K562 (cell line): ENCODE measurements around the gene COQ10B. TPM values are rescaled to one million over a fixed set of nuclear protein-coding genes. Genes with fewer than 3 reads are reported as not detected.
A peak's percentile ranks its signal among the peaks of the same experiment; 100 is the strongest.

Source experiments
- AFF1 ChIP-seq, 2 experiments: fragments of 450-650 bp; IDR thresholded peaks; 2 replicates each; pipeline ENCODE4 v1.6.1; 2018; ENCODE audit warnings: mild to moderate bottlenecking in 2 of 2, low read depth in 1 of 2; ENCODE audit not compliant: partially characterized antibody in 2 of 2
- CBFA2T2 ChIP-seq: fragments of 450-650 bp; conservative IDR thresholded peaks from 2 replicates; pipeline ENCODE4 v1.6.1; 2017; ENCODE audit warnings: mild to moderate bottlenecking
- DMBX1 ChIP-seq: fragments of 250-450 bp; sonication (Bioruptor Pico); IDR thresholded peaks from 2 replicates; pipeline ENCODE4 v1.8.0; 2022; ENCODE audit warnings: inconsistent platforms, mild to moderate bottlenecking, moderate library complexity, borderline replicate concordance
- E4F1 ChIP-seq: fragments of 250-450 bp; sonication (Bioruptor Pico); IDR thresholded peaks from 2 replicates; pipeline ENCODE4 v1.5.0; 2021; ENCODE audit warnings: mild to moderate bottlenecking, borderline replicate concordance
- EP300 ChIP-seq: IDR thresholded peaks from 2 replicates; pipeline ENCODE4 v1.6.1; 2012; ENCODE audit warnings: low read length, improper control_type of control experiment
- MAFF ChIP-seq: IDR thresholded peaks from 2 replicates; pipeline ENCODE4 v1.6.1; 2012; ENCODE audit warnings: low read length, improper control_type of control experiment
- PHF8 ChIP-seq: fragments of 200-600 bp; sonication (generic); IDR thresholded peaks from 2 replicates; pipeline ENCODE4 v1.6.1; 2012; ENCODE audit warnings: mixed run types, mild to moderate bottlenecking, inconsistent platforms, low read length, moderate library complexity, borderline replicate concordance
- SAFB2 ChIP-seq: fragments of 200-400 bp; formaldehyde crosslinking; IDR thresholded peaks from 2 replicates; pipeline ENCODE4 v1.6.1; 2018; ENCODE audit warnings: borderline replicate concordance, low read length, low read depth, moderate library complexity; ENCODE audit not compliant: severe bottlenecking
- SMARCA4 ChIP-seq: fragments of 450-650 bp; IDR thresholded peaks from 2 replicates; pipeline ENCODE4 v1.6.1; 2016
- SRSF1 ChIP-seq: fragments of 200-400 bp; formaldehyde crosslinking; IDR thresholded peaks from 2 replicates; pipeline ENCODE4 v1.6.1; 2017; ENCODE audit warnings: mild to moderate bottlenecking, low read depth, low read length, moderate library complexity
- TEAD1 ChIP-seq, 2 experiments: fragments of 450-650 bp in 1 of 2; sonication (generic) in 1 of 2; formaldehyde crosslinking; IDR thresholded peaks; 2 replicates each; pipeline versions ENCODE4 v1.4.0 to v1.8.0; 2020 to 2022; ENCODE audit warnings: mild to moderate bottlenecking in 2 of 2, missing genetic modification reagents in 1 of 2
- ZBTB49 ChIP-seq: sonication (generic); formaldehyde crosslinking; IDR thresholded peaks from 2 replicates; pipeline ENCODE4 v1.8.0; 2022; ENCODE audit warnings: missing genetic modification reagents, mild to moderate bottlenecking, borderline replicate concordance
- ZBTB7A ChIP-seq: IDR thresholded peaks from 2 replicates; pipeline ENCODE4 v1.6.1; 2011; ENCODE audit warnings: low read depth, mild to moderate bottlenecking, low read length, moderate library complexity, borderline replicate concordance; ENCODE audit not compliant: control insufficient read depth
- ZNF282 ChIP-seq: sonication (generic); formaldehyde crosslinking; IDR thresholded peaks from 2 replicates; pipeline ENCODE4 v1.8.1; 2023; ENCODE audit warnings: missing genetic modification reagents
- ZNF41 ChIP-seq: fragments of 250-450 bp; sonication (Bioruptor Pico); conservative IDR thresholded peaks from 2 replicates; pipeline ENCODE4 v1.4.0; 2020; ENCODE audit warnings: mild to moderate bottlenecking
- ZNF668 ChIP-seq: fragments of 250-450 bp; sonication (Bioruptor Pico); IDR thresholded peaks from 2 replicates; pipeline ENCODE4 v1.8.0; 2022; ENCODE audit warnings: mild to moderate bottlenecking, inconsistent platforms
- ZNF780A ChIP-seq: fragments of 250-450 bp; sonication (Bioruptor Pico); IDR thresholded peaks from 2 replicates; pipeline ENCODE4 v1.5.0; 2021; ENCODE audit warnings: mild to moderate bottlenecking
- polyA plus RNA-seq, 8 experiments: library from polyadenylated mRNA; depleted of rRNA in 4 of 8; stranded (reverse) in 5 of 8; unstranded in 3 of 8; fragments of >200 nt; fragmentation: Nextera tagmentation in 2 of 8; fragmentation: Illumina TruSeq in 1 of 8; extraction: Ambion mirVana in 2 of 8; extraction: Trizol in 1 of 8; gene quantifications; 2 replicates each; pipeline versions ENCODE4 v1.2.1 to v1.2.3, GENCODE V29; 2011 to 2014; ENCODE audit warnings: inconsistent platforms in 1 of 8, missing spikeins in 1 of 8
- total RNA-seq, 7 experiments: library from RNA; depleted of rRNA in 6 of 7; stranded (reverse); fragments of >200 nt in 6 of 7; fragmentation: Illumina TruSeq in 2 of 7; extraction: Trizol in 2 of 7; gene quantifications; 2 replicates each; pipeline versions ENCODE4 v1.2.1 to v1.2.3, GENCODE V29; 2011 to 2021; ENCODE audit warnings: low replicate concordance in 1 of 7

COQ10B gene
- total and polyA plus RNA-seq, 9 of the 15 experiments (the other 6 are each of a cell fraction or from before 2014, with no cell fraction given): 3.1 to 13.1 (median 7.7) TPM

GRCh38 chr2:197434541-197435513 lies 18.5 kb upstream of the COQ10B start, which contains the start of gene SF3B1 (continued):
- TF ChIP-seq ZBTB49 (CRISPR knock-in tag): no peak
- 0 out of 2 replicates have a peak, but pooled peaks have one; percentile 7 for TF ChIP-seq EP300
- TF ChIP-seq DMBX1 (CRISPR knock-in tag): no peak
- no peak for TF ChIP-seq ZNF41 (CRISPR knock-in tag)
- no peak for TF ChIP-seq ZNF668 (CRISPR knock-in tag)
- peak; percentile 76 for TF ChIP-seq CBFA2T2
- TF ChIP-seq AFF1 (IDR thresholded peaks at IDR 0.05; ENCODE audit: low read depth in 1 of 2, partially characterized antibody in 2 of 2): peak in 1 of 2 experiments; percentile 70
- peak; percentile 83 for TF ChIP-seq PHF8
- TF ChIP-seq ZBTB7A: peak; percentile 98
- TF ChIP-seq TEAD1 (CRISPR knock-in tag; IDR thresholded peaks at IDR 0.05): 0 out of 4 replicates have a peak, but pooled peaks of 1 of the 2 experiments have one; percentile 20
- TF ChIP-seq SMARCA4: no peak
- no peak for TF ChIP-seq E4F1 (CRISPR knock-in tag)
- TF ChIP-seq MAFF: no peak
- TF ChIP-seq ZNF780A: no peak
- TF ChIP-seq SAFB2: no peak
- no peak for TF ChIP-seq SRSF1
- TF ChIP-seq ZNF282 (CRISPR knock-in tag): no peak
